GM18511 (cell line): Measurements from ENCODE around the gene TIGD4.
"Not testable (repeated sequence)": the region's sequence is repeated elsewhere in the genome, so short reads cannot be mapped to it uniquely, and the experiment has no call there.

Source experiments
- ATAC-seq: cut with Tn5 transposase; IDR thresholded peaks from one replicate; pipeline ENCODE4 v1.9.1; 2021; ENCODE audit warnings: mild to moderate bottlenecking, moderate library complexity; ENCODE audit not compliant: unreplicated experiment

TIGD4 gene

DNA sequence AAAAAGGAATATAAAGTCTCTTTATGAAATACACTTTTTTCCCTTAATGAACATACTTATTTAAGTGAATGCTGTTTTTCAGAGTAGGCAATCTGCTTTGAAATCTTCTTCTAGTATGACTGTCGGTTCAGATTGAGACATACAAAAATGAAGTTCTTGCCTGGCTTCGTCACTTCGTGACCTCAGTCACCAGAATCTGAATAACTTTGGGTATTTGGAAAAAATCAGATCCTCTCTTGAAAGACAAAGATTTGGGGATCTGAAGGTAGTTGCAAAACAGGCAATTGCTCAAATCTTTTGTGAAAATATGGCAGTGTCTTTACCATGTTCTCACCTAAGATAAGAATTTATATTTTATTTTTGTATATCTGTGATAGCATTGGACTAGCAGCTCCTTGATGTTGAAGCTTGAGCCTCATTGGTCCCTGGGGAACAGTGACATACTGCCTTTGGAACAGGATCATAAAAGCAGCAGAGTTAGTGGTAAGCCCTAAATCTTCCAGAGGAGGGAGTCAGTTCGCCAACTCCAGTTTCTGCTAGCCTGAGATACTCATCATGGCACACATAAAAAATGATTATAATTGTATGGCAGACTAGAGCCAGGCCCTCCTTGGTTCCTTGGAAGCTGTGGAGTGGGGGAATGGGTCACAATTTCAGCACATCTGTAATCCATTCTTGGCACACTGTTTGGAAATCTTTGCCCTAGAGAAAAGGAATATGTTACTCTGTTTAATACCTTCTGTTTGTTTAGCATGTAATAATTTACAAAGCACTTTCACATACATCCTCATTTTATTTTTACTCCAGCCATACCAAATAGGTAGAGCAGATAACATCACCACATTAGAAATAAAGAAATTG, 5.2 kb upstream of the TIGD4 start:
- no peak for ATAC-seq

DNA sequence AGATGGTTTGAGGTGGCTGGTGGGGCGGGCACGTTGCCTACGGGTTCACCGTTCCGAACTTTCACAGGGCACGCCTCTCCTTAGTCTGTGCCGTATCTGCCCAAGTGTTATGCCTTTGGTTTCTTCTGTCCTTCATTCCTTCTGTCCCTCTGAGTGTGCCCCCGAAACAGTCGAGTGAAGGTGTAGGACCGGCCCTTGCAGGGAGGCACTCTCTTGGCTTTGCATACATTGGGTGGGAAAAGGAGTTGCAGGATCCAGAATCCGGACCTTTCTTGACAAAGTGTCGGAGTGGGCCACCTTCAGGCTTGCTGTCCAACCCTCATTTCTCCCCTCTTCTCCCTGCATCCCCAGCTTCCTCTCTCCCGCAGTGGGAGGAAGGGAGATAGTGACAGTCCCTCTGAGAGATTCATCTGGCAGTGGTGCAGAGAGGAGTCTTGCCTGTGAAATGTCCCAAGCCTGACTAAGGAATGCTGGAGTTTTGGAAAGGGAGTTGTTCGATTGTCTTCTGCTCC, 793 bp upstream of the TIGD4 start:
- ATAC-seq, result no peak

DNA sequence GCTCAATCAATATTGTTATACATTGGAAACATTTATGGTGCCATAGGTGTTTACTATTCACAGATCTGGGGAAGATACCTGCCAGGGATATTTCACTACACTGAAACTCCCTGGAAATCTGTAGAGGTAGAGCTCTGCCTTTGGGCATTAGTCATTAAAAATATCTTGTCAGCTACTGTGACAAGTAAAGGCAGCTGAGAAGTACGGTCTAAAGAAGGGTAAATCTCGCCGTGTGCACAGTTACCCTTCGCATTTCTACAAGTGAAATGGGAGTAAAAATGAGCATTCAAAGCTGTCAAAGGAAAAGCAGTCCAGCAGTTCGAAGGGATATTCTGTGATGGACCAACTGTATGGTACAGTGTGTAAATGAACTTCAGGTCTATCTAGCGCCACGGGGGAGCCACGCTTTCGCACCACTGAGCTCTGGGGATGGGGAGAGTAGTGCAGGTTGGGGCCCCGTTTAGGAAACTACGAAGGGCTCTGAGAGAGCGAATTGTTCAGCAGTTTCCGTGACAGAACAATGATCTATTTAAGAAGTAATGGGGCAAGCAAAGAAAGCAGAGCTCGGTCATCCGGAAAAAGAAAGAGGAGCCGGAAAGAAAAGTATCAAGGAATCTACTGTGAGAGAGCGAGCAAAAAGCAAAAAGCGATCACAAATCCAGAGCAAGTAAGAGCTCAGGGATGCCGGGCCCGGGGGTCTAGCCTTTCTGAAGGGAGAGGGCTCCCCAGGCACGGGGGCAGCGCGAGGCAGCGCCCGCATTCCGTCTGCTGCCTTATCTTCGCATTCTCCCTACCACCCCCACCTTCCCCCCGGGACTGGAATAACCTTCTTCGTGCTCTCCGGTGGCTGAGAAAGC, 646 bp downstream of the TIGD4 start:
- ATAC-seq, result peak; percentile 29

DNA sequence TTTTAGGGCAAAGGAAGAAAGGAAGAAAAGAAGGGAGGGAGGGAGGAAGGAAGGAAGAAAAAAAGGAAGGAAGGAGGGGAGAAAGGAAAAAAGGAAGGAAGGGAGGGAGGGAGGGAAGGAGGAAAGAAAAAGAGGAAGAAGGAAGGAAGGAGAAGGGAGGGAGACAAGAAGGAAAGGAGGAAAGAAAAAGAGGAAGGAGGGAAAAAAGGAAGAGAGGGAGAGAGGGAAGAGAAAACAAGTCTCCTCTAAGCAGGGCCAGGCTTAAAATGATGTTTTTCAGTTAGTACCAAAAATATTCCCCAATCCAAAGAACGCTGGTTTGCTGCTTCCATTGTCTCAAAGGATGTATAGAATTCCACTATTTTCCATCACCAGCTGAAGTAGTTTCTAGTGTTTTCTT, 2.0 kb downstream of the TIGD4 start:
- ATAC-seq, result no peak

DNA sequence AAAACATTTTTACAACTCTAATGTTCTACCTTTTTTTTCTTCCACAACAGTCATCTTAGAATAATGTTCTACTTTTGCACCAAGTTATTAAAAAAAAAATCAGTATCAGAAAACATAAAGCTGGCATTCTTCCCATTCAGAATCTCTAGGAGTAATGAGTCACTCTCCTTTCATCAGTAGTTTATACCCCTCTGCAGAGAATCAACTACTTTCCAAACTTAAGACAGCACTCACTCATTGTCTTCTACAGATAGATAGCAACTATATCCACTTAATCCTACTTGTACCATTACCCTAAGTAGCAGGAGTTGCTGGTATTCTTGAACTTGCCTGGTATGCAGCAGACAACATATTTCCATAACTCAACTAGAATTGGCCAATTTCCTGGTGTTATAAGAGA, 3.2 kb downstream of the TIGD4 start:
- no peak for ATAC-seq

DNA sequence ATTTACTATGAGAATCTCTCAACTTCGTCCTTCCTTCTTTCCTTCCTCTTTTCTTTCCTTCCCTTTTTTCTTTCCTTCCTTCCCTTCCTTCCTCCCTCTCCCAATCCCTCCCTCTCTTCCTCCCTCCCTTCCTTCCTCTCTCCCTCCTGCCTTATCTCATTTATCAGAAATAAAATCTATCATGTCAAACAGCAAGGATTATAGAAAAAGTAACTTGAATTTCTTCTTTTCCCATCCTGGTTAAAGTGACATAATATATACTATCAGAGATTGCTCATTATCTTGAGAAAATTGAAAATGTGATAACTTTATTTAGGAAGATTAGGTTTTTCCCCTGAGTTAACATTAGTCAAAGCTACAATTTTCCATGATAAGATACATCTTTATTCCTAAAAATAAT, 5.6 kb downstream of the TIGD4 start:
- no peak for ATAC-seq

DNA sequence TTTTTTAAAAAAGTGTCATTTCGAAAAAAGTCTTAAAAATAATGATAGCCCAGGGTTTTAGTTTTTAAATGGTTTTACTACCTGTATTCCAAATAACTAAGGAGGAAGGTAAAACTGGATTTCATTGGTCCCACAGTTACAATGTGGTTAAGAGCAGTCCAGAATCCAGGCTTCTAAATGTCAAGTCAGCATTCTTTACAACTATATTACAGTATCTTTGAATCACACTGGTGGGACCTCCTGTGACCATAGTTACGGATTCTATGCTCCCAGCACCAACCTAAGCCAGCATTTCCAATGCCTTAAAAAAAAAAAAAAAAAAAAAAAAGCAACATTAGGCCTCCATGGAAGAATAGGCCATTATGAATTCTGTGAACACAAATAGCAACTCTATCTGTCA, 6.2 kb downstream of the TIGD4 start:
- ATAC-seq, result no peak

DNA sequence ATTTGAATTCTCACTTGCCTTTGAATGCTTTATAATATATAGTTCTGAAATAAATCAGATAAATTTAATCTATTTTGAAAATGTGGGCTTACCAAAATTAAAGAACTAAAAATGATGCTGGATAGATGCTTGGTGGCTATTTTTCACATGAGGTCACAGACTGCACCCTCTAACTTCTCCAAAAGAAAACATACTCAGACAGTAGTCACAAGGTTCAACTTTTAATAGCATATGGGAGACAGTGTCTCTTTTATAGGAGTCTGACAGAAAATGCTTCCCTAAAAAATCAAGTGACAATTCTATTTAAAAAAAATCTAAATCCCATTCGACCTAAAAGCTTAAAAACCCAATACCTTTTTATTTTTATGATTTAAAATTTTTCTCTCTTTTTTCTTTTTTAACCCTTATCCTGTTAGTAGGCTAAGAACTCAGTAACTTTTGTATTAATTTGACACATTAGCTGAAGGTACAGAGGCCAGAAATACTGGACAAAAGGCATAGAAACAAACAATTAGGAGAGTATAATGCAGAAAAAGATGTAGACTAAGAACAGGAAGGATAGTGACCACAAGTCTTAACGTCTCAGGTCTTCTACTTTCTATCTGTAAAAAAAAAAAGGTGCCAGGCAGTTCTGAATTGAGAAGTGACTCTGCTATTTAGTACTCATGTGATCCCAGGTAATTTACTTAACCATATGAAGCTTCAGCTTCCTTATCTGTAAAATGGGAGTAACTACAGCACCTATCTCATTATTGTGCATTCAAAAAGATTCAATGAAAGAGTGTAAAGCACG, 7.6 kb downstream of the TIGD4 start:
- ATAC-seq, result peak; percentile 96

DNA sequence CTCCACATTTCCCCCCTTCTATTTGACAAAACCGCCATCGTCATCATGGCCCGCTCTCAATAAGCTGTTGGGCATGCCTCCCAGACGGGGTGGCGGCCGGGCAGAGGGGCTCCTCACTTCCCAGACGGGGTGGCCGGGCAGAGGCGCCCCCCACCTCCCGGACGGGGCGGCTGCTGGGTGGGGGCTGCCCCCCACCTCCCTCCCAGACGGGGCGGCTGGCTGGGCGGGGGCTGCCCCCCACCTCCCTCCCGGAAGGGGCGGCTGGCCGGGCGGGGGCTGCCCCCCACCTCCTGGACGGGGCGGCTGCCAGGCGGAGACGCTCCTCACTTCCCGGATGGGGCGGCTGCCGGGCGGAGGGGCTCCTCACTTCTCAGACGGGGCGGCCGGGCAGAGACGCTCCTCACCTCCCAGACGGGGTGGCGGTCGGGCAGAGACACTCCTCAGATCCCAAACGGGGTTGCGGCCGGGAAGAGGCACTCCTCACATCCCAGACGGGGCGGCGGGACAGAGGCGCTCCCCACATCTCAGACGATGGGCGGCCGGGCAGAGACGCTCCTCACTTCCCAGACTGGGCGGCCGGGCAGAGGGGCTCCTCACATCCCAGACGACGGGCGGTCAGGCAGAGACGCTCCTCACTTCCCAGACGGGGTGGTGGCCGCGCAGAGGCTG, 14.3 kb downstream of the TIGD4 start:
- not testable (repeated sequence) for ATAC-seq

DNA sequence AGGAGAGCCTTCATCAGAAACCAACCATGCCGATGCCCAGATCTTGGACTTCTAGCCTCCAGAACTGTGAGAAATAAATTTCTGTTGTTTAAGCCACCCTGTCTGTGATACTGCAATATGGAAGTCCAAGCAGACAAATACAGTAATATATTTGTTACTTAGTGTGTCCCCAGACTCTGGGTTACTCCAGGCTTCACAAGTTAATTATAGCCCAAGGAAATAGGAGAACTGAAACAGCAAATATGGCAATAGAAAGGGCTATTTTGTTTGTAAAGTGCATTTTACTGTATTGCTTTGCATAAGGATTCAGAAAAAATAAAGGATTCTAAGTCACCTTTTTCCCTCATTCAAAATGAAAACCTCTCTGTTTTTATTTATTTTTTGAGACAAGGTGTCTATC, 15.7 kb downstream of the TIGD4 start:
- ATAC-seq, result no peak

DNA sequence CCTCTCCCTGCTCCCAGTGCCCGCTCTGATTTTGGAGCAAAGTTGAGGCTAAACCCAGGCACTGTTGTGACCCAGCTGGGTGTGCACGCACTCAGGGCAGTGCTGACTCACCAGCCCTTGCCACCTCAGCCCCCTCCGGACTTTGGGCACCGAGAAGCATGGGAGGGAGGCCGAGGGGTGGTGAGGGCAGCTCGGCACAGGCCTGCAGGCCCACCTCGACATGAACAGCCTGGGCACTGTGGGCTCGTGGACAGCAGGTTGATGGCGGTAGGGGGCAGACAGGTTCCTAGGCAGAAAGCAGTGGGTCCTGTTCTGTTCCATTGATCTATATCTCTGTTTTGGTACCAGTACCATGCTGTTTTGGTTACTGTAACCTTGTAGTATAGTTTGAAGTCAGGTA, 30.9 kb downstream of the TIGD4 start:
- ATAC-seq, result no peak

DNA sequence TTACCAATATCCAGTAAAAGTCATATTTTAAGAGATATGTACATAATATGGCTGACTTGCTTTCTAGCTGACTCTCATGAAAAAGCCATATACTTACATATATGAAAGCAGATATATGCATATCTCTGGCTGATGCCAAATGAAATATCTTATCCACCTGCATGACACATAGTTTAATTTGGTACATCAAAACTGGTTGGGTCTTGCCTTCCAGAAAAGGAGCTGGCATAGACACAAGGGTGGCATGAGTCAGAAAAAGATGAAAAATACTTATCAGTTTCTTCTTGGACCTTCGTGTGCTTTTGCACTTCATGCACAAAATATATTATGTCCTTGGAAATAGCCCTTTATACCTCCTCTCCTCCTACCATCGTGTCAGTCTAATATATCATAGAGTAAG, 32.1 kb downstream of the TIGD4 start:
- no peak for ATAC-seq

DNA sequence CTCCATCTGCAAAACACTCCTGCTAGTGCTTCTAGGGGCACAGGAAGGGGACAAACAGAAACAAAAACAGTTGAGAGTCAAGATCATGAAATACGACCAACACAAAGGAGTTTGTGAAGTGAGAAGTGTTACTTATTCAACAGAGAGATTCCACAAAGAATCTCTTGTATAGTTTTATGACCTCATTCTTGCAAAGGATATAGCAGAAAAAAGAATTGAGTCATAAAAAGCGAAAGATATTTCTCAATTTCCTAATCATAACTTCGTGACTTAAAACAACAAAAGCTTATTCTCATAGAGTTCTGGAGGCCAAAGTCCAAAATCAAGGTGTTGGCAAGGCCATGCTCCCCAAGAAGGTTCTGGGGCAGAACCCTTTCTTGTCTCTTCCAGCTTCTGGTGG, 40.7 kb downstream of the TIGD4 start:
- ATAC-seq, result no peak

DNA sequence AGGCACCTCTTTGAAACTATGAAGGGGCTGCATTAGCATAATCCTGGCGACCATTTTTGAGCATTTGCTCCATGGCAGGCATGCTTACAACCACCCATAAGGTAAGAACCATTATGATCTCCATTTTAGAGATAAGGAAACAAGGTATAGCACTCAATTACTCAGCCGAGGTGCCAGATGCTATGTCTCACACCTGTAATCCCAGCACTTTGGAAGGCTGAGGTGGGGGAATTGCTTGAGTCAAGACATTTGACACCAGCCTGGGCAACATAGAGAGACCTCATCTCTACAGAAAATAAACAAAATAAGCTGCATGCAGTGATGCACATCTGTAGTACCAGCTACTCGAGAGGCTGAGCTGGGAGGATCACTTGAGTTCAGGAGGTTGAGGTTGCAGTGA, 43.6 kb downstream of the TIGD4 start:
- no peak for ATAC-seq

DNA sequence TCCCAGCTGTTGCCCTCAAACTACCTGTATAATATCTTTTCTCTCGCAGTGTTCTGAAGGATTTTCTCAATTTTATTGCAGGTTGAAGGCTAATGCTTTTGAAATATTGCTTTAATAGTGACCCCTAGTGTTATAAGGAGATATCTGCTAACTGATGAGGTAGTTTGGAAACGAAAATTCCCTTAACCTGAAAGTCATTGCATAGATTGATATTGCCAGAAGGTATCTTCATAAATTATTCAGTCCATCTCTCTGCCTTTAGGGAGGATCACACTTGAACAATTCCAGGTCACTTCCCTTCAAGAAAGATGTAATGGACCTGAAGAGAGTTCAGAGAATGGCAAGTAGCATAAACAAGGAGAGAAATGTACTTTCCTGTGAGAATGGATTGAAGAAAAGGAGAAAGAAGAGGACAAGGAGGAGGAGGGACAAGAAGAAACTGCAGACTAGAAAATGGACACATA, 44.1 kb downstream of the TIGD4 start:
- no peak for ATAC-seq

DNA sequence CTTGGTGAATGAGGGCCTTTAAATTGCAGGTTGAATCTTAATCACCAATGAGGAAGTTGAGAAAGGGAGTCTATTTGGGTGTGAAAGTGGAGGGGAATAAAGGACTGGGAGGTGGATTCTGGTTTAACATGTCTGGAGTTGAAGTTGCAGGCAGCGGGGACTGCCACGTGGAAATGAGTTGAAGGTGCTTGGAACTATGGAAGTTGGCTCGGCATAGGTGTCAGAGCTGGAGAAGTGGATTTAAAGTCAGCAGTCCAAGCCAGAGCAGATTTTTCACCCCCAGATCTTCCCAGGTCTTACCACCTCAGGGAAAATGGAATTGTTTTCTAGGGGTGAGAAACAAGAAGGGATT, 44.9 kb downstream of the TIGD4 start:
- ATAC-seq, result no peak

DNA sequence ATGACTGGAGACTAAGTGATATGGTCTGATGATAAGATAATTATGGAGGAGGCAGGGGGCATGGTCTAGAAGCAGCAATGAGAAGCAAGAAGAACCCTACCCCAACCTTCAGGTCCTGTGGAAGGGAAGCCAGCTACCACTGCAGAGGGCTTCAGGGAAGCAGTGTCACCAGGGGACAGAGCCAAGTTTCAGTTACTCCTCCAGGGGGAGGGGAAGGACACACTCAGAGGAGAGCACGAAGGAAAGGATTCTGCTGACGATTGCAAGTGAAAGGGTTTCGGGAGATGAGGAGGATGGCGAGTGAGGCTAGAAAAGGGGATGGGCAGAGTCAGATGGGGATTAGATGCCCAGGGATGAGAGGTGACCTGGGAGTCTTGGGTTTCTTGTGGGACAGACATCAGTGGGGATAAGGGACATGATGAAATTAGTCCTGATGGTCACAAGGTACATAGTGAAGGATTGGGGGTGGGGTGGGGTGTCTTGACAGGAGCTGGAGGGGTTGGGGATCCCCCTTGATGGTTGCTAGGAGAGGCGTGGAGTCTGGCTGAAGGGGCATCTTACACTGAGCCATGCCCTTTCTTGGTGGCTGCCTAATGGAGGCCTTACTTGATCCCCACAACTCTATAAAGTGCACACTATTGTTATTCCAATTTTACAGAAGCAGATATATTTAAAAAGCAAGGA, 45.4 kb downstream of the TIGD4 start:
- ATAC-seq, result no peak

DNA sequence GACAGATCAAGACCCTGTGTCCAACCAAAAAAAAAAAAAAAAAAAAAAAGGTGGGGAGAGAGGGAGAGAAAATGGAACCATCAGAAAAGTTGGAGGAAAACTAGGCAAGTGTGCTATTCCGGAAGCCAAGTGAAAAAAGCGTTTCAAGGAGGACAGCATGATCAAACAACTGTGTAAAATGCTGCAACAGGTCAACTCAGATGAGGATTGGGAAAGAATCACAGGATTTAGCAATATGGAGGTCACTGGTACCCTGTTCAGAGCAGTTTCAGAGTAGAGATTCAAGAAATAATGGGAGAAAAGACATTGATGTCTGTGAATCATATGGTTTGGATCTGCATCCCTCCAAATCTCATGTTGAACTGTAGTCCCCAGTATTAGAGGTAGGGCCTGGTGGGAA, 47.5 kb downstream of the TIGD4 start:
- no peak for ATAC-seq

DNA sequence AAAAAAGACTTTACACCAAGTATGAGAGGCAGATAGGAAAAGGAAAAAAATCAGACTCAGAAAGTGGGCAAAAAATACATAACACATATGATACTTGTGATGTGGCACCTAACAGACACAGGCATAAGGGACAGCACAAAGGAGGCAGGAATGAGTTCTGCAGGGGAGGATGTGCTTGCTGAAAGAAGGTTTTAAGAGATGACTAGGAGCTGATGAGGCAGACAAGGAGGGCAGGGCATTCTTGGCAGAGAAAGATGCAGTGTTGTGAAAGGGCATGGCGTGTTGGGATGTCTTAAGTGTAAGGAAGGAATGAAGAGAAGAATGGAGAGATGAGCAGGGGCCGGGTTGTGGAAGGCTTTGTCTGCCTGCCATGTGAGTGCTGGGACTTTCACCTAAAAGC, 50.1 kb downstream of the TIGD4 start:
- ATAC-seq, result no peak

DNA sequence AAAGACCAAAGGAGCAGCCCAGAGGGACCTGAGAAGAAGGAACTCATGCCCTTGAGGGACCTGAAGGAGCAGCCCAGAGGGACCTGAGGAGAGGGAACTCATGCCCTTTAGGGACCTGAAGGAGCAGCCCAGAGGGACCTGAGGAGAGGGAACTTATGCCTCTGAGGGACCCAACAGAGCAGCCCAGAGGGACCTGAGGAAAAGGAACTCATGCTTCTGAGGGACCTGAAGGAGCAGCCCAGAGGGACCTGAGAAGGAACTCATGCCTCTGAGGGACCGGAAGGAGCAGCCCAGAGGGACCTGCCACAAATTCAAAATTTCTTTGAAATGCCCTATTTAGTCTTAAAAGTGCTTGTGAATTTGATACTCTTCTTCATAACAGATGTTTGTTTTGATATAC, 51.2 kb downstream of the TIGD4 start:
- ATAC-seq, result no peak
